ENCODE data around the gene ATF1.
"Not testable (repeated sequence)": the region's sequence is repeated elsewhere in the genome, so short reads cannot be mapped to it uniquely, and the experiment has no call there.

Gene ATF1

DNA sequence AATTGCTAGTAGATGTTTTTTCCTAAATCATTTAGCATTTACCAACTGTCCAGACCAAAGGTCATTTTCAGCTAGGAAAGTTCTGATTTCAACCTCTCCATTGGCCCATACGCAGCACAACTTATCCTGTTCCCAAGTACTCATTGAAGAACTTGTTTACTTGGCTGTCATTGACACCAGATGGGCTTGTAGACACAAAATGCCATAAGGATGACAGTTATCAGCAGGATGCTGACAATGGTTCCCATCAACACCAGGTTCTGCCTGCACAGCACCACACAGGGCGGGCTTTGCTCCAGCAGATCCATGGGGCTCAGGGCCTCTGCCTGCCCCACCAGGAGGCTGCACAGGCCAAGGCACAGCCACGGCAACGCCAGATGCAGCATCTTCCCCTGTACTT is 42.3 kb downstream of the ATF1 start:
- no peak for DNase-seq

DNA sequence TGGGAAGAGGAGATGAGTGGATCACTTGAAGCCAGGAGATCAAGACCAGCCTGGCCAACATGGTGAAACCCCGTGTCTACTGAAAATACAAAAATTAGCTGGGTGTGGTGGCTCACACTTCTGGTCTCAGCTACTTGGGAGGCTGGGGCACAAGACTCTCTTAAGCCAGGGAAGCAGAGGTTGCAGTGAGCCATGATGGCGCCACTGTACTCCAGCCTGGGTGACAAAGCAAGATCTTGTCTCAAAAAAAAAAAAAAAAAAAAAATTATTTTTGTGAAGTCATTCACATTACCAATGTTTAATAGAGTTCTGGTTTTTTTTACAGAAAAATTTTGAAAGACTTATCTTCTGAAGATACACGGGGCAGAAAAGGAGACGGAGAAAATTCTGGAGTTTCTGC is 45.2 kb downstream of the ATF1 start:
- DNase-seq = not testable (repeated sequence)

DNA sequence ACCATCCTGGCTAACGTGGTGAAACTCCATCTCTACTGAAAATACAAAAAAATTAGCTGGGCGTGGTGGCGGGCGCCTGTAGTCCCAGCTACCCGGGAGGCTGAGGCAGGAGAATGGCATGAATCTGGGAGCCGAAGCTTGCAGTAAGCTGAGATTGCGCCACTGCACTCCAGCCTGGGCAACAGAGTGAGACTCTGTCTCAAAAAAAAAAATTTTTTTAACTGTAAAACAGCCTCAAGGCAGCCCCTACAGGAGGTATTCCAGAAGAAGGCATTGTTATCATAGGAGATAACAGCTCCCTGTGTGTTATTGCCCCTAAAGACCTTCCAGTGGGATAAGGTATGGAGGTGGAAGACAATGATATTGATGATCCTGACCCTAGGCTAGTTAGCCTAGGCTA is 51.0 kb downstream of the ATF1 start:
- not testable (repeated sequence) for DNase-seq

DNA sequence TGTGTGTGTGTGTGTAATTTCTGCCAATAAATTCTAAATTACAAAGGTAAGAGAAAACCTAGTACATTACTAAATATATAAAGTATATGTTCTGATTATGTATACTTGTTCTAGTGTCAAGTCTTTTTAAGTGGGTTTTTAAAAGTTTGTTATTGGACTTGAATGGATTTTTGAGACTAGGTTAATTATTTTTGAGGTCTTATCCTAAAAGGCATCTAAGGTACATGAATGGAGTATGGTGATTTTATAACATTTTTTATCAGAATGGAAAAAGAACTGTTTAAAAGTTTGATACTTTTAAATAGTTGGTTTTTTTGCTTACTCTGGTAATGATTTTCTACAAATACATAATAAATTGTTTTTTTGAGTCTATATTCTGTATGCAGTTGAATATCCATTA is 56.3 kb downstream of the ATF1 start:
- DNase-seq = no peak

DNA sequence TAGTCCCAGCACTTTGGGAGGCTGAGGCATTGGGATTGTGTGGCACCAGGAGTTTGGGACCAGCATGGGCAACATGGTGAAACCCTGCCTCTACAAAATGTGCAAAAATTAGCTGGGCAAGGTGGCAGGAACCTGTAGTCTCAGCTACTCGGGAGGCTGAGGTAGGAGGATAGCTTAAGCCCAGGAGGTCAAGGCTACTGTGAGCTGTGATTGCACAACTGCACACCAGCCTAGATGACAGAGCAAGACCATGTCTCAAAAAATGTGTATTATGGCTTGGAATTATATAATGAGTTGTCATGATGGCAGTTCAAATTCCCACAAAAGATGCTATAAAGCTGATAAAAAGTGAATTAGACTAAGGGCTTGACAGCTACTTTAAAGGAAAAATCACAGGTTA is 58.2 kb downstream of the ATF1 start:
- DNase-seq = no peak

DNA sequence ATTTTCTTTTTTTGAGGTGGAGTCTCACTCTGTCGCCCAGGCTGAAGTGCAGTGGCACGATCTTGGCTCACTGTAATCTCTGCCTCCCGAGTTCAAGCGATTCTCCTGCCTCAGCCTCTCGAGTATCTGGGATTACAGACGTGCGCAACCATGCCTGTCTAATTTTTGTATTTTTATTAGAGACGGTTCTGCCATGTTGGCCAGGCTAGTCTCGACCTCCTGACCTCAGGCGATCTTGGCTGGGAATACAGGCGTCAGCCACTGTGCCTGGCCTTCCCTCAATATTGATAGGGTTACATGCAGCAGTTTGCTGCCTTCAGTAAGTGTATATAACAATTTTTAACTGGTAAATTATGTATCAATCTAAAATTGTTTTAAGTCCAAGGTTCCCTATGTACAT is 59.8 kb downstream of the ATF1 start:
- DNase-seq = not testable (repeated sequence)

DNA sequence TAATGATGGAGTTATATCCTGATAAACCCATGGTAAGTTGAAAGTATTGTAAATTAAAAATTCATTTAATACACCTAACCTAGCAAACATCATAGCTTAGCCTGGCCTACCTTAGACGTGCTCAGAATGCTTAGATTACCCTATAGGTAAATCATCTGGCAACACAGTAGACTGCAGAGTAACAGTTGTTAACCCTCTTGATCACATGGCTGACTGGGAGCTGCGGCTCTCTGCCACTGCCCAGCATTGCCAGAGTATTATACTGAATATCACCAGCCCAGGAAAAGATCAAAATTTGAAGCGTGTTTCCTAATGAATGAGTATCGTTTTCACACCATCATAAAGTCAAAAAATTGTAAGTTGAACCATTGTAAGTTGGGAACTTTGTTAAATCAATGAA is 61.0 kb downstream of the ATF1 start:
- DNase-seq = no peak

DNA sequence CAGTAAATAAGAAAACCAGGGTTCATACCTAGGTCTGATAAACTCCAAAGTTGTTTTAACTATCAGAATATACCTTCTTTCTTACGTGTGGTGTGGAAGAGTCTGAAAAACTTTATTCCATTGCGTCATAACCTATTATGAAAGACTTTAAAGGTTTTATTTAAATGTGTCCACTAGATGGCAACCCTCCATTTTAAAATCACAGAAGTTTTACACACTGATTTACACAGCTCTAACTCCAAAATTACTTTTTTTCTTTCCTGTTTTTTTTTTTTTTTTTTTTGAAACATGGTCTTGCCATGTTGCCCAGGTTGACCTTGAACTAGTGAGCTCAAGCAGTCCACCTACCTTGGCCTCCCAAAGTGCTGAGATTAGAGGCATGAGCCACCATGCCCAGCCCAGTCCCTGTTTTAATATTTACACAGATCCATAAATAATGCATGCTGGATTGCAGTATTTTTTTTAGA is 61.5 kb downstream of the ATF1 start:
- peak; percentile 79 for DNase-seq

DNA sequence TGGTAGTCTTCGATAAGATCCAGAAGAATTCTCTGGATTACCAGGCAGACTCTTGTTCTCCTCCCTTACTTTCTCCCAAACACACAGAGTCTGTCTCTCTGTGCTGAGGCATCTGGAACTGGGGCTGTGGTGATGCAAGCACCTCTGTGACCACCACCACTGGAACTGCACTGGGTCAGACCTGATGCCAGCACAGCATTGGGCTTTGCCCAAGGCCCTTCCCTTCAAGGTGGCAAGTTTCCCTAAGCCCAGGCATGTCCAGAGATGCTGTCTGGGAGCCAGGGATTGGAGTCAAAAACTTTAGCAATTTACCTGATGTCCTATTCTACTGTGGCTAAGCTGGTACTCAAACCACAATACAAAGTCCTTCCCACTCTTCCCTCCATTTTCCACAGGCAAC is 64.2 kb downstream of the ATF1 start:
- no peak for DNase-seq

DNA sequence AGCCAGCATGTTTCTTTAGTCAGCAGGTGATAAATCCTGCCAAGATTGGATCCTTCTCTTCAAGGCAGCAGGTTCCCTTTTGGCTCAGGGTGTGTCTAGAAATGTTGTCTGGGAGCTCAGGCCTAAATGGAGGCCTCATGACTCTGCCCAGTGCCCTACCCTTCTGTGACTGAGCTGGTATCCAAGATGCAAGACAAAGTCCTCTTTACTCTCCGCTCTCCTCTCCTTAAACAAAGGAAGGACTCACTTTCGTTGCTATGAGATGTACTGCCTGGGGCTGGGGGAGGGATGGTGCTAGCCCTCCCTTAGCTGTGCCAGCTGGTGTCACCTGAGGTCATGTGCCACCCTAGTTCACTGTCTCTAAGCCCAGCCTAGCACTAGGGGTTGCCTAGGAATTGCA is 65.0 kb downstream of the ATF1 start:
- DNase-seq = no peak

DNA sequence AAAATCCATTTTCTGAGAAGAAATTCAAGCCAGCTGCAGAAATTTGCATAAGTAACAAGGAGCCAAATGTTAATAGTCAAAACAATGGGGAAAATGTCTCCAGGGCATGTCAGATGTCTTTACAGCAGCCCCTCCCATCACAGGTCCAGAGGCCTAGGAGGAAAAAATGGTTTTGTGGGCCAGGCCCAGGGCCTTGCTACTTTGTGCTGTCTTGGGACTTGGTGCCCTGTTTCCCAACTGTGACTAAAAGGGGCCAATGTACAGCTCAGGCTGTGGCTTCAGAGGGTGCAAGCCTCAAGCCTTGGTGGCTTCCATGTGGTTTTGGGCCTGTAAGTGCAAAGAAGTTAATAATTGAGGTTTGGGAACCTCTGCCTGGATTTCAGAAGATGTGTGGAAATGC is 69.9 kb downstream of the ATF1 start:
- DNase-seq = not testable (repeated sequence)

DNA sequence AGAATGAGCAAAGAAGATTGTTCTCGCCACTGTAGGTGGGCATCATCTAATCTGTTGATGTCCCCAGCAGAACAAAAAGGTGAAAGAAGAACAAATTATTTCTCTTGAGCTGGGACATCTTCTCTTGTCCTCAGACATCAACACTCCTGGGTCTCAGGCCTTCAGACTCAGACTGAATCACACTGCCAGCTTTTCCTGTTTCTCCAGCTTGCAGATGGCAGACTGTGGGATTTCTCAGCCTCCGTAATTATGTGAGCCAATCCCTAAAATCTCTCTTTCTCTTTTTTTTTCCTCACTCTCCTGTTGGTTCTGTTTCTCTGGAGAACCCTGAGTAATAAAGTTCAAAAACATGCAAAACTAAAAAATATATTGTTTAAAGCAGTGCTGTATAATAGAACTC is 75.1 kb downstream of the ATF1 start:
- no peak for DNase-seq

DNA sequence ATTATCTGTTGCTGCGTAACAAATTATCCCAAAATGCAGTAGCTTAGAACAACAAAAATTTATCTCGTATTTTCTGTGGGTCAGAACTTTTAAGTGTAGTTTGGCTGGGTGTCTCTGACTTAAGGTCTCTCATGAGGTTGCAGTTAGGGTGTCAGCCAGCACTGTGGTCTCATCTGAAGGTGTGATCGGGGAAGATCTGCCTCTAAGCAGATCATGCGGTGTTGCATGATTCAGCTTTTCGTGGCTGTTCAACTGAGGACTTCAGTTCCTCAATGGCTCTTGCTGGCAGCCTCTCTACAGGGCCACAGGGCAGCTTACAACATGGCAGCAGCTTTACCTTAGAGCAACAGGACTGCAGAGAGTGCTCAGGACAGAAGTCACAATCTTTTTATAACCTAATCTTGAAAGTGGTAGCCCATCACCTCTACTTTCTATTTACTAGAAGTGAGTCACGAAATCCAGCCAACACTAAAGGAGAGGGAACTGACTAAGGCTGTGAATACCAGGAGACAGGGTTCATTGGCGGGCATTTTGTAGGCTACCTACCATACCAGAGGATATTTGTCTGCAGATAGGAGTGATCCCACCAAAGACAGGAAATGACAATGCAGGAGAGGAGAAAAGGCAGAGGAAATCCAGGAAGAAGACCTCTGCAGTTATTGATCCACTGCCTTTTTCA is 77.0 kb downstream of the ATF1 start:
- DNase-seq = no peak

DNA sequence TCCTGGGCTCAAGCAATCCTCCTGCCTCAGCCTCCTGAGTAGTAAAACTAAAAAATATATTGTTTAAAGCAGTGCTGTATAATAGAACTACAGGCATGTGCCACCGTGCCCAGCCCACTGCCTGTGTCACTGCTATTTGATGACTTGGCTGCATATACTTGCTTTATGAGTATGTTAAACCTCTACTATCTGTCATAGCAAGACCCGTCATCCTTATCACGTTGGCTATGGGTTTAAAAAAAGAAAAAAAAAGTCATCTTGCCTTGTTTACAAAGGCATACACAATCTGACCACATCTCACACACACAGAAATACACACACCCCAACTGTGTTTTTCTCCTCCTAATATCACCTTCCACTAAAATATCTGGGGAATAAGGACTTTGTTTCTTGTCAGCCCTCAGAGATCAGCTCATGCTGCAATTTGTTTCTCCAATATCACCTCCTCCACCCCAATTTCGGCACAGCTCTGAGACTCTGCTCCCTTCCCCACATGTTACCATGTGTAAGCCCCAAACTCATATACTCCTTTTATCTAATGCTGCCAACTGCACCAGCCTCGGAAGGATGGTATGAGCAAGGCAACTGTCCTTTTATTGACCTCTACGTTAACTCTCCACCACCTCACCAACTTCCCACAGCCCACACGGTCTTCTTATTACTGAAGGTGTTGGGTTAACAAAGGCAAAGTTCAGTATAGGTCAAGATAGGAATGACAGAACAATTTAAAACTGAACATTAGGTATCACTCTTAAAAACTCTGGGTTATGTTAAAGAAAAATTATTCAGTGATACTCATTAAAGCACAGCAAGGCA is 78.0 kb downstream of the ATF1 start:
- DNase-seq = no peak

DNA sequence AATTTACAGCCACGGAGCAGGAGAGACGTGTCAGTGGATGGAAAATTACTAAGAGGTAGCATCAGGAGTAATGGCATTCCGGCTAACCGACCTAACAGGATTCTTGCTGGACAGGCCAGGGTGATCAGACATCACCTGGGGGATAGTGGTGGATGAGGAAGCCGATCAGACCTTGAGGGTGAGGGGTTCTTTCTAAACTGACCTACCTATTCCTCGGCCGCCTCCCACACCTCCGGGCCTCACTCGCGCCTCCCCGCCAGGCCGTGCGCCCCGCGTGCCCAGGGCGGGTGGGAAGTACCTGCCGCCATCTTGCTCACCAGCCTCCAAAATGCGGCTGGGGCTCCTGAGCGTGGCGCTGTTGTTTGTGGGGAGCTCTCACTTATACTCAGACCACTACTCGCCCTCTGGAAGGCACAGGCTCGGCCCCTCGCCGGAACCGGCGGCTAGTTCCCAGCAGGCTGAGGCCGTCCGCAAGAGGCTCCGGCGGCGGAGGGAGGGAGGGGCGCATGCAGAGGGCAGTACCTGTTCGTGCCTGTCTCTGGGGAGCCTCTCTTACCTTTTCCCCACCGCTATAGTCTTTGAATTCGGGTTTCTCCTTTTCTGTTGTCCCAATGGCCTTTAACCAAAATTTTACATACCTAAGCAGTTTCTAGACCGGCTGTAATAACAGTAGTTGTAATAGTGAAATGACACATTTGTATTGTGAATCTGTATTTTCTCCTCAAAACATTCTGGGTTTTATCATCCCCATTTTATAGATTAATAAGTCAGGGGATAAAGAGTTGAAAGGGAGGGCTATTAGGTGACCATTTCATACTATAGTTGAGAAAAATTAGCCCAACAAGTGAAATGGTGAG is 79.0 kb downstream of the ATF1 start, which contains the start of gene TMPRSS12:
Gene TMPRSS12 (plus strand): TSS at position 290 of the 857 bp plus-strand sequence. CDS start 39 bp downstream, at position 329.
- no peak for DNase-seq

DNA sequence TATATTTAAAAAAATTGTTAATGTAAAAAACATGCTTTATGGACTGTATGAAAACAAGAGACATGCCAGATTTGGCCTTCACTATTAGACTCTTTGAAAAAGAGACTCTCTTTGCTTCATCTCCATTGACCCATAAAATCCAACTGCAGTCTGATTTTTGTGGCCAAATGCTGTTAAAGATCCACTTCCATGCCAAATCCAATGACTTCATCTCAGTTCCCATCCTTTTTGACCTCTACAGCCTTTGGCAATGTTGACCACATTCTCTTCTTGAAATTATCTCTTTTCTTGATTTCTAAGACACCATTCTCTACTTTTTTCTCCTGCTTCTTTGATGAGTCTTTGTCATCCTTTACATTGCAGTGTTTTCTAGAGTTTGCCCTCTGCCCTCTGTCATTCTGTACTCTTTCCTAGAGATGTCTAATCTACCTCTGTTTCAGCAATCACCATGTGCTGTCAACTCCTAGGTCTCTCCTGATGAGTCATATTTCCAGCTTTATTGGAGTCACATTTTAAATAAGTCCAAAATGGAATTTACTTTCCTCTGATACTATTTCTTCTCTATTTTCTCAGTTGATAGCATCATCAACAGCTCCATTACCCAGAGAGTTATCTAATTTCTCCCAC is 81.2 kb downstream of the ATF1 start:
- DNase-seq = no peak

DNA sequence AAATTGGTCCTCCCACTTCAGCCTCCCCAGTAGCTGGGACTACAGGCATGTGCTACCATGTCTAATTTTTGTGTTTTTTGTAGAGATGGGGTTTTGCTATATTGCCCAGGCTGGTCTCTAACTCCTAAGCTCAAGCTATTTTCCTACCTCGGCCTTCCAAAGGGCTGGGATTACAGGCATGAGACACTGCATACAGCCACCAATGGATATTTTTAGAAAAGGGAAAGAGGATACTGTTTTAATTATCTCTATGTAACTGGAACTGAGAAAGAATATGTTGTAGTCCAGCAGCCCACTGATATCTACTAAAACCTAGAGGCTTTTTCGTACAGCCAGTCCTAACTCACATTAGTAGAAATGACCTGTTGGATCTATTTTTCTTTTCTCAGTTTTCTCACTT is 85.1 kb downstream of the ATF1 start:
- no peak for DNase-seq

DNA sequence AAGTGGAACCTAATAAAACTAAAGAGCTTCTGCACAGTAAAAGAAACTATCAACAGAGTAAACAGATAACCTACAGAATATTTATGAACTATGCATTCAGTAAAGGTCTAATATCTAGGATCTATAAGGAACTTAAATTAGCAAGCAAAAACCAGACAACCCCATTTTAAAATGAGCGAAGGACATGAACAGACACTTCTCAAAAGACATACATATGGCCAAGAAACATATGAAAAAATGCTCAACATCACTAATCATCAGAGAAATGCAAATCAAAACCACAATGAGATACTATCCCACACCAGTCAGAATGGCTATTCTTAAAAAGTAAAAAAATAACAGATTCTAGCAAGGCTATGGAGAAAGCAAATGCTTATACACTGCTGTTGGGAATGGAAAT is 91.3 kb downstream of the ATF1 start:
- not testable (repeated sequence) for DNase-seq

DNA sequence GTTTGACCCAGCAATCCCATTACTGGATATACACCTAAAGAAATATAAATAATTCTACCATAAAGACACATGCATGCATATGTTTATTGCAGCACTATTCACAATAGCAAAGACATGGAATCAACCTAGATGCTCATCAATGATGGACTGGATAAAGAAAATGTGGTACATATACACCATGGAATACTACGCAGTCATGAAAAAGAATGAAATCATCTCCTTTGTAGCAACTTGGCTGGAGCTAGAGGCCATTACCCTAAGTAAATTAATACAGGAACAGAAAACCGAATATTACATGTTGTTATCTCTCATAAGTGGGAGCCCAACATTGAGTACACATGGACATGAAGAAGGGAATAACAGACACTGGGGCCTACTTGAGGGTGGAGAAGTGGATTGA is 91.8 kb downstream of the ATF1 start:
- not testable (repeated sequence) for DNase-seq

DNA sequence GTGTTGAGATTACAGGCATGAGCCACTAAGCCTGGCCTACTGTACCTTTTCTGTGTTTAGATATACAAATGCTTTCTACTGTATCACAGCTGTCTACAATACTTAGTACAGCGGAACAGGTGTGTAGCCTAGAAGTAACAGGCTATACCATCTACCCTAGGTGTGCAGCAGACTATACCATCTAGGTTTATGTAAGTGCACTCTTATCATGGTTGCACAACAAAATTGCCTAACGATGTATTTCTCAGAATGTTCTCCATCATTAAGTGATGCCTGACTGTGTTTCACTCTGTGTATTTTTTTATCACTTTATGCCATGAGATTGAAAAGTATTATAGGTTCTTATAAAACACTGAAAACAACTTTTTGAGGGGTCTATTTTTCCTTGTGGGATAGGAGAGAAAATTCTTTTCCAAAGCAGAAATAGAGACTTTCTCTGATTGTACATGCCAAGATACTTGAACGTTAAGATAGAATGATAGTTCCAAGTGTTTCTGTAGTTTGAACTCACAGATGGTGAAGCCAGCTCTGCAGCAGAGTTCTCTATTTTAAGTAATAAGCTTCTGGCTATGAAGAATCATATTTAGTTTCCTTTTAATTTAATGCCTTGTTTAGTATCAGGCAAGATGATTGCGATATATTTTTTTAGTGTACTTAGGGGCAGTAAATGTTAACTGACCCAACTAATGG is 95.9 kb downstream of the ATF1 start:
- no peak for DNase-seq

DNA sequence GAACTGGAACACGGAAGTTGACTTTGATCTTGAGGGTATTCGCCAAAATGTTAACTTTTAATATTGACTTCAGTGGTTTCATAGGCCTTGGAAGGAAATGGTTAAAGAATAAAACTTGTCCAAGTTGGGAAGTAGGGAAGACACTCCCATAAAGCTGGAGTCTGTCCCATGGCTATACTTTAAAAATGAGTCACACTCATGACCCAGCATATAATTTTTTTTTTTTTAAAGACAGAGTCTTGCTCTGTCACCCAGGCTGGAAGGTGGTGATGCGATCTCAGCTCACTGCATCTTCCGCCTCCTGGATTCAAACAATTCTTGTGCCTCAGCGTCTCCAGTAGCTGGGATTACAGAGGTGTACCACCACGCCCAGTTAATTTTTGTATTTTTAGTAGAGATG is 98.4 kb downstream of the ATF1 start:
- peak; percentile 79 for DNase-seq

DNA sequence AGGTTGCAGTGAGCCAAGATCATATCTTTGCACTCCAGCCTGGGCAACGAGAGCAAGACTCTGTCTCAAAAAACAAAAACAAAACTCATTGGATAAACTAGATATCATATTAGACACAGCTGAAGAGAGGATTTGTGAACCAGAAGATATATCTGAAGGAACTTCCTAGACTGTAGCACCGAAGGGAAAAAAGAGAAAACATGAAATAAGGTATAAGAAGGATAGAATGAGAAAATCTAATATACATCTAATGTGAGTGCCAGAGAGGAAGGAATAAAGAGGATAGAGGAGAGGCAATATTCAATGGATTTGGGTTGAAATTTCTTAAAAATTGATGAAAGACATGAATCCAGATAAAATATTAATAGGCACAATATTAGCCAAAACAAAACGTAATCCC is 101.4 kb downstream of the ATF1 start:
- no peak for DNase-seq

Measured in fibroblast of upper back skin (primary cell).